ENCODE data around the gene COL6A2.

- TF ChIP-seq CTCF (IDR thresholded peaks at IDR 0.05) (peak in 5 of 7 experiments; percentile 13 to 60 (median 57)), POLR2AphosphoS5 (IDR thresholded peaks at IDR 0.05) (no peak), POLR2A (IDR thresholded peaks at IDR 0.05) (no peak), EP300 (IDR thresholded peaks at IDR 0.05) (no peak)
Observed at GRCh38 chr21:46153247-46154154, 55.6 kb downstream of the COL6A2 start.
